GM12801 (cell line): ENCODE results near the gene C4orf51.

Experiments used
- TF ChIP-seq, protein P1 (sequence below): IDR thresholded peaks from one replicate; pipeline ENCODE4 v1.5.1; 2011; ENCODE audit warnings: control low read depth; ENCODE audit not compliant: insufficient read length; ENCODE audit errors: extremely low read depth

C4orf51 gene

GRCh38 chr4:145686991-145687390 lies 7.0 kb downstream of the C4orf51 start:
- TF ChIP-seq, protein P1, sequence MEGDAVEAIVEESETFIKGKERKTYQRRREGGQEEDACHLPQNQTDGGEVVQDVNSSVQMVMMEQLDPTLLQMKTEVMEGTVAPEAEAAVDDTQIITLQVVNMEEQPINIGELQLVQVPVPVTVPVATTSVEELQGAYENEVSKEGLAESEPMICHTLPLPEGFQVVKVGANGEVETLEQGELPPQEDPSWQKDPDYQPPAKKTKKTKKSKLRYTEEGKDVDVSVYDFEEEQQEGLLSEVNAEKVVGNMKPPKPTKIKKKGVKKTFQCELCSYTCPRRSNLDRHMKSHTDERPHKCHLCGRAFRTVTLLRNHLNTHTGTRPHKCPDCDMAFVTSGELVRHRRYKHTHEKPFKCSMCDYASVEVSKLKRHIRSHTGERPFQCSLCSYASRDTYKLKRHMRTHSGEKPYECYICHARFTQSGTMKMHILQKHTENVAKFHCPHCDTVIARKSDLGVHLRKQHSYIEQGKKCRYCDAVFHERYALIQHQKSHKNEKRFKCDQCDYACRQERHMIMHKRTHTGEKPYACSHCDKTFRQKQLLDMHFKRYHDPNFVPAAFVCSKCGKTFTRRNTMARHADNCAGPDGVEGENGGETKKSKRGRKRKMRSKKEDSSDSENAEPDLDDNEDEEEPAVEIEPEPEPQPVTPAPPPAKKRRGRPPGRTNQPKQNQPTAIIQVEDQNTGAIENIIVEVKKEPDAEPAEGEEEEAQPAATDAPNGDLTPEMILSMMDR: no peak

GRCh38 chr4:145690610-145691009 lies 10.7 kb downstream of the C4orf51 start:
- TF ChIP-seq, protein P1: no peak

GRCh38 chr4:145694929-145695328 lies 15.0 kb downstream of the C4orf51 start:
- TF ChIP-seq, protein P1: no peak

- TF ChIP-seq, protein P1: no peak
Measured at GRCh38 chr4:145697332-145697731, 17.4 kb downstream of the C4orf51 start.

DNA sequence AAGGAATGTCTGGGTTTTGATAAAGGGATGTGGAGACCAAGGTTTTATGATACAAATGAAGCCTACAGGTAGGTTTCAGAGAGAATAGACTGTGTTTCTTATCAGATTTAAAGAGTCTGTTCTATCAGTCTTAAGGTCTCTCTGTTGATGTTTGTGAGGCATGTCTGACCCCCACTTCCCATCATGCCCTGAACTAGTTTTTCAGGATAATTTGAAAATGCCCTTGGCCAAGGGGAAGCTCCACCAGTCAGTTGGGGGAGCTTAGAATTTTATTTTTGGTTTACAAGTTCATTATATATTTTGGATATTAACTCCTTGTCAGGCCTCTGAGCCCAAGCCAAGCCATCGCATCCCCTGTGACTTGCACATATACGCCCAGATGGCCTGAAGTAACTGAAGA lies 18.6 kb downstream of the C4orf51 start:
- TF ChIP-seq, protein P1: no peak

DNA sequence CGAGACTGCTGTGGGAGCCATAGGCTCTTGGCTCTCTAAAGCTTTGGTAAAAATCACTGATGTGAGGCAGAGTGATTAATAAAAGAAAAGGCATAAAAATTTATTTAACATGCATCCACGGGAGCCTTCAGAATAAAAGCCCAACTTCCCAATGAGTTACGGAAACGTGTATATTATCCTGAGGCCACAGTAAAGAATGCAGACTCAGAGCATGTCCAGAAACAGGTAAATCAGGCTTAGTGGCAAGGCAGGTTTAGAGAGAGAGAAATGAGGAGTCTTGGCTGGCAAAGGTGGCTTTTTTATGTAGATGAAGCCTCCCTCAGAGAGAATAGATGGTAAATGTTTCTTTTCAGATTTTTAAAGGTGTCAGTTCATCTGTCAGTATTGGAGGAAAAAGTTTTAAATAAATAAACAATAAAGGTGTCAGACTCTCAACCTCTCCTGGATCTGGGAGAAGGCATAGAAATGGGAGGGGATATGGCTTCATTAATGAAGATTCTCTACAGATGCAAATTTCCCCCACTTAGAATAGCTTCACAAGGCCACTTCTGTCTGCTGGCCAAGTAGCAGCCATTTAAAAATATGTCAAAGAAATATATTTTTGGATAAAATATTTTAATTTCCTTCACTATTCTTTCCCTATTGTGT lies 24.0 kb downstream of the C4orf51 start:
- TF ChIP-seq, protein P1: no peak

DNA sequence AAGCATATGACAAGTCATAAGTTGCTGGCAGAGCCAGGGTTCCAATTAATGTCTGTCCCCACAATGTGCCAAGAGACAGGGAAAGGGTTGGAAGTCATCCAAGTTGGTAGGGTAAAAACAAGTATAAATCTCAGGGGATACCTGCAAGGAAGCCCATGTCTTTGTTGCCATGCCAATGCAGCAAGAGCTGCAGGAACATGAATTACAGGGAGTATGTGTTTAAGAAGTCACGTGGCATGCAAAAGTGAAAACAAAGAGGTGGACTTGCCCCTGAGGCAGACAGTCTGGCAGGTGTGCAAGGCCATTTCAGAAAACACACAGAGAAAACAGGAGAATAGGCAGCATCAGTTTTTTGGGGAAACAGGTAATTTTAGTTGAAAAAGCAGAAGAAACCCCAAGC lies 29.4 kb downstream of the C4orf51 start:
- TF ChIP-seq, protein P1: no peak

DNA sequence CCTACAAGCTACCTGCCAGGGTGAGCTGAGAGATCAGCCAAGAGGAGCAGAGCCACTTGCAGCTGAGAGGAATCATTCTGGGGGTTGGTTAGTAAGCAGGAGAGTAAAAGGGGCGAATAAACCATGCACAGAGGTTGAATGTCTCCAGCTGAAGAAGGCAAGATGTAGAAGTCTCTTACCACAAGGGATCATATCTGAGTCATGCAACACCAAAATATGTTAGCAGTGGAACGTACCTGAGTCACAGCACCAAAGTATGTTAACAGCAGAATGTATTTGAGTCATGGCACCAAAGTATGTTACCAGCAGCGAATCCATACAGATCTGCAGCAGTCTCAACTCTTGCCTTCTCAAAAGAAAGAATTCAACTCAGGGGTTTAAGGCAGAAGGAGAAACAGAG lies 29.9 kb downstream of the C4orf51 start:
- TF ChIP-seq, protein P1: no peak
